Measurements from ENCODE around the gene AMTN. TPM values are rescaled to one million over a fixed set of nuclear protein-coding genes. Genes with fewer than 3 reads are reported as not detected.

The AMTN gene
- total RNA-seq, 1 donor from 2014 or later = not detected

DNA sequence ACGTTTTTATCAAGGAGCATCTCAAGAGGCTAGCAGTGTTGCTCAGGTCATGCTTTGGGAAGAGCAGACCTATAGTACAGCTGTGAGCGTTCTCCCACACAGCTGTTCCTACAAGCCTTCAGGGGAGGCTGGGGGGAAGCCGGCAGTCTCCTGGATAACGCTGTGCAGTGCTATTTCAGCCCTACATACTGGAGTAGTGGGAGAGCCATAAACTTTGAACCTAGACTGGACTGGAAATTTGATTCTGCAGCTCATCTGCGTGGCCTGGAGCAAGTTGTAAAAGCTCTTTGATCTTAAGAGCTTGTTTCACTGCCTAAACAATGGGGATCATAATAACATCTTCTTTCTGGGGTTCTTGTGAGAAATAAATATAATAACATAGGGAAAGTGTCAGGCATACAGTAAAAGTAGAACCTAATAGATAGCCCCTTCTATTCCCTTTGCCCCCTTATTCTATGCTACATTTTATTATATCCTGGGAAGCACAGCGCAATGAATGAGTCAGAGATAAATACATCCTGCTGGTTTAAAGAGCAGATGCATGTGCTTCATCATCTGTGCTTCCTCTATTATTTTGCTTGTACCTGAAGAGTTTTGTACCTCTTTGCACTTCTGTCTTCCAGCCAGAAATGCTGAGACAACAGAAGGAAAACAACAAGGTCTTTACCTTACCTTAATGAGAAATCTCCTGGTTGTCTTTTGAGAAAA lies 59.0 kb downstream of the AMTN start:
- Histone ChIP-seq H4K20me1 (ENCODE audit: insufficient read depth, low read length) (no peaks in the 10 kb centered on the region), H3K9me3 (ENCODE audit: insufficient read depth, low read depth, low read length) (no peaks in the 10 kb centered on the region), H2AFZ (ENCODE audit: low read depth, low read length) (no peak overlapping the region), H3K27me3 (ENCODE audit: insufficient read depth, low read length) (no peaks in the 10 kb centered on the region), H3K36me3 (ENCODE audit: insufficient read depth, low read length) (no peaks in the 10 kb centered on the region), H3K4me1 (ENCODE audit: insufficient read depth, low read length) (no peaks in the 10 kb centered on the region), H3K4me3 (ENCODE audit: insufficient read depth, low read depth, low read length) (no peak overlapping the region), H3K79me2 (ENCODE audit: insufficient read depth, low read length) (no peaks in the 10 kb centered on the region), H3K9ac (ENCODE audit: low read length) (no peak overlapping the region), H3K4me2 (ENCODE audit: low read length) (no peak overlapping the region), H3K27ac (ENCODE audit: low read depth, low read length) (no peak overlapping the region)
- H3K27me3 Mint-ChIP-seq (ENCODE audit: low read depth, unreplicated experiment) = no peaks in the 10 kb centered on the region
- H3K27ac Mint-ChIP-seq (ENCODE audit: unreplicated experiment) = no peak overlapping the region
- FAIRE-seq (no peak), DNase-seq (ENCODE audit: low read depth) (no peak)
- H3K4me1 Mint-ChIP-seq (ENCODE audit: low read depth, unreplicated experiment) = no peaks in the 10 kb centered on the region
- no peaks in the 10 kb centered on the region for H3K36me3 Mint-ChIP-seq (ENCODE audit: low read depth, unreplicated experiment)
- TF ChIP-seq EZH2 (IDR thresholded peaks at IDR 0.05; ENCODE audit: insufficient read depth, low read length) = no peak
- TF ChIP-seq, protein P1, sequence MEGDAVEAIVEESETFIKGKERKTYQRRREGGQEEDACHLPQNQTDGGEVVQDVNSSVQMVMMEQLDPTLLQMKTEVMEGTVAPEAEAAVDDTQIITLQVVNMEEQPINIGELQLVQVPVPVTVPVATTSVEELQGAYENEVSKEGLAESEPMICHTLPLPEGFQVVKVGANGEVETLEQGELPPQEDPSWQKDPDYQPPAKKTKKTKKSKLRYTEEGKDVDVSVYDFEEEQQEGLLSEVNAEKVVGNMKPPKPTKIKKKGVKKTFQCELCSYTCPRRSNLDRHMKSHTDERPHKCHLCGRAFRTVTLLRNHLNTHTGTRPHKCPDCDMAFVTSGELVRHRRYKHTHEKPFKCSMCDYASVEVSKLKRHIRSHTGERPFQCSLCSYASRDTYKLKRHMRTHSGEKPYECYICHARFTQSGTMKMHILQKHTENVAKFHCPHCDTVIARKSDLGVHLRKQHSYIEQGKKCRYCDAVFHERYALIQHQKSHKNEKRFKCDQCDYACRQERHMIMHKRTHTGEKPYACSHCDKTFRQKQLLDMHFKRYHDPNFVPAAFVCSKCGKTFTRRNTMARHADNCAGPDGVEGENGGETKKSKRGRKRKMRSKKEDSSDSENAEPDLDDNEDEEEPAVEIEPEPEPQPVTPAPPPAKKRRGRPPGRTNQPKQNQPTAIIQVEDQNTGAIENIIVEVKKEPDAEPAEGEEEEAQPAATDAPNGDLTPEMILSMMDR (IDR thresholded peaks at IDR 0.05; ENCODE audit: insufficient read depth, low read depth, low read length) = no peak
- no peak overlapping the region for H3K4me3 Mint-ChIP-seq (ENCODE audit: unreplicated experiment)
- no peaks in the 10 kb centered on the region for H3K9me3 Mint-ChIP-seq (ENCODE audit: unreplicated experiment)

DNA sequence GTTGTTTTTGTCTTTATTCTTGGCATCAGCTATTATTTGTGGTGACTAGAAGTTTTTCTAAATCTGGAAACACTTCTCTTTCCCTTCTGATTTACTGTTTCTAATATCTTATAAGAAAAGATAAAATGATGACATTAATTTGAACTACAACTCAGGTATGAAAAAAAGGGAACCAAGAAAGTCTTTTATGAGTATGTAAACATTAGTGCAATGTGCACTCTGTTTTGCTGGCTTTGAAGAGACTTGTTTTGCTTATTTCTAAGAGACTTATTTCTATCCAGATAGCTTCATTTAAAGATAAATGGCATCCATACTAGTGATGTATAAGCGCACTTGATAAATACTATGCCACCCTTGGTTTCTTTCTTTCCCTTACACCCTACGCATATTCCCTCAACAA lies 63.6 kb downstream of the AMTN start:
- Mint-ChIP-seq H3K4me3 (ENCODE audit: unreplicated experiment) (no peak overlapping the region), H3K27me3 (ENCODE audit: low read depth, unreplicated experiment) (no peaks in the 10 kb centered on the region), H3K27ac (ENCODE audit: unreplicated experiment) (no peak overlapping the region), H3K9me3 (ENCODE audit: unreplicated experiment) (no peaks in the 10 kb centered on the region), H3K4me1 (ENCODE audit: low read depth, unreplicated experiment) (no peaks in the 10 kb centered on the region), H3K36me3 (ENCODE audit: low read depth, unreplicated experiment) (no peaks in the 10 kb centered on the region)
- Histone ChIP-seq H3K4me2 (ENCODE audit: low read length) (no peak overlapping the region), H2AFZ (ENCODE audit: low read depth, low read length) (no peak overlapping the region), H4K20me1 (ENCODE audit: insufficient read depth, low read length) (no peaks in the 10 kb centered on the region), H3K4me3 (ENCODE audit: insufficient read depth, low read depth, low read length) (no peak overlapping the region), H3K4me1 (ENCODE audit: insufficient read depth, low read length) (no peaks in the 10 kb centered on the region), H3K36me3 (ENCODE audit: insufficient read depth, low read length) (no peaks in the 10 kb centered on the region), H3K79me2 (ENCODE audit: insufficient read depth, low read length) (no peaks in the 10 kb centered on the region), H3K9ac (ENCODE audit: low read length) (no peak overlapping the region), H3K27ac (ENCODE audit: low read depth, low read length) (no peak overlapping the region), H3K27me3 (ENCODE audit: insufficient read depth, low read length) (no peaks in the 10 kb centered on the region), H3K9me3 (ENCODE audit: insufficient read depth, low read depth, low read length) (no peaks in the 10 kb centered on the region)
- TF ChIP-seq, protein P1 (IDR thresholded peaks at IDR 0.05; ENCODE audit: insufficient read depth, low read depth, low read length) = no peak
- no peak for TF ChIP-seq EZH2 (IDR thresholded peaks at IDR 0.05; ENCODE audit: insufficient read depth, low read length)
- DNase-seq (ENCODE audit: low read depth) = no peak
- FAIRE-seq = no peak

Other genes with a start within 250 kb of the AMTN start
- not detected in 2 replicates for gene CABS1, start 183.6 kb upstream of the AMTN start, total RNA-seq
- gene SMR3A, start 157.8 kb upstream of the AMTN start, total RNA-seq = not detected in 2 replicates
- gene SMR3B, start 135.4 kb upstream of the AMTN start, total RNA-seq = not detected in 2 replicates
- gene OPRPN, start 120.6 kb upstream of the AMTN start, total RNA-seq = not detected in 2 replicates
- gene MUC7, start 46.4 kb upstream of the AMTN start, total RNA-seq = not detected in 2 replicates
- gene AMBN, start 73.7 kb downstream of the AMTN start, total RNA-seq = not detected in 2 replicates
- 0.11 and 0.38 TPM in 2 replicates for gene ENAM, start 110.2 kb downstream of the AMTN start, total RNA-seq
- gene JCHAIN, start 147.9 kb downstream of the AMTN start, total RNA-seq = not detected in 2 replicates
- 34.9 and 37.0 TPM in 2 replicates for gene UTP3, start 170.0 kb downstream of the AMTN start, total RNA-seq
- gene RUFY3, start 203.4 kb downstream of the AMTN start, total RNA-seq = 51.9 and 57.5 TPM in 2 replicates